ENCODE measurements around the gene DFFB.
A peak's percentile ranks its signal among the peaks of the same experiment; 100 is the strongest.

The DFFB gene

DNA sequence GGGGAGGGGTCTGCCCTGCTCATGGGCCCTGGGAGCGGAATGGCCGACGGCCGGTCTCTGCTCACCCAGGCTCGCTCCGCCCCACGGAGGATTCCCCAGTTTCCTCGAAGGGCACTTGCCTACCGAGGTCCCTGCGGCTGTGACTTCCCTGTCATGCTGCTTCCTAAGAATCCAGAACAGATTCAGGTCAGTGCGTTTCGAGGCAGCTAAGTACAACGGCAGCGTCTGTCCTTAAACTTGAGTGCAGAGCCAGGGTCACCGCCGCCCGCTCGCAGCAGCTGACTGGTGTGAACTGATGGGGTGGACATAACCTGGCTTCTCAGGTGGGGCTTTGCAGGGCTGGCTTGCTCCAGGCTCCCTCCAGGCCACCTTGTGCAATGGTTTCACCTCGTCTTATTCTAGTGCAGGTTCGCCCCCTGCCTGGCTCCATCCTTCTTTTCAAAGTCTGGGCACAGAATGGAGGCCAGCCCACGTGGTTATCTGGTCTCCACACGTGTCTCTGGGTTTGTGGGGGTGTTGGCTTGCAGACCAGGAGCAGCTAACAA, 50.4 kb downstream of the DFFB start:
- Histone ChIP-seq H3K36me3 (no peaks in the 10 kb centered on the region), H3K4me1 (peaks cover 0 to 6% (median 2%) of the 10 kb centered on the region in 4 donors), H3K9me3 (no peaks in the 10 kb centered on the region), H3K27me3 (peaks cover 0 to 42% of the 10 kb centered on the region in 2 donors), H3K27ac (no peak overlapping the region), H3K4me3 (no peak overlapping the region)
- no peak for DNase-seq
- TF ChIP-seq, protein P1, sequence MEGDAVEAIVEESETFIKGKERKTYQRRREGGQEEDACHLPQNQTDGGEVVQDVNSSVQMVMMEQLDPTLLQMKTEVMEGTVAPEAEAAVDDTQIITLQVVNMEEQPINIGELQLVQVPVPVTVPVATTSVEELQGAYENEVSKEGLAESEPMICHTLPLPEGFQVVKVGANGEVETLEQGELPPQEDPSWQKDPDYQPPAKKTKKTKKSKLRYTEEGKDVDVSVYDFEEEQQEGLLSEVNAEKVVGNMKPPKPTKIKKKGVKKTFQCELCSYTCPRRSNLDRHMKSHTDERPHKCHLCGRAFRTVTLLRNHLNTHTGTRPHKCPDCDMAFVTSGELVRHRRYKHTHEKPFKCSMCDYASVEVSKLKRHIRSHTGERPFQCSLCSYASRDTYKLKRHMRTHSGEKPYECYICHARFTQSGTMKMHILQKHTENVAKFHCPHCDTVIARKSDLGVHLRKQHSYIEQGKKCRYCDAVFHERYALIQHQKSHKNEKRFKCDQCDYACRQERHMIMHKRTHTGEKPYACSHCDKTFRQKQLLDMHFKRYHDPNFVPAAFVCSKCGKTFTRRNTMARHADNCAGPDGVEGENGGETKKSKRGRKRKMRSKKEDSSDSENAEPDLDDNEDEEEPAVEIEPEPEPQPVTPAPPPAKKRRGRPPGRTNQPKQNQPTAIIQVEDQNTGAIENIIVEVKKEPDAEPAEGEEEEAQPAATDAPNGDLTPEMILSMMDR (IDR thresholded peaks at IDR 0.05): no peak
- intact Hi-C loops (cut with DNase I; ENCODE audit: low total_unique reads): no loop called here

DNA sequence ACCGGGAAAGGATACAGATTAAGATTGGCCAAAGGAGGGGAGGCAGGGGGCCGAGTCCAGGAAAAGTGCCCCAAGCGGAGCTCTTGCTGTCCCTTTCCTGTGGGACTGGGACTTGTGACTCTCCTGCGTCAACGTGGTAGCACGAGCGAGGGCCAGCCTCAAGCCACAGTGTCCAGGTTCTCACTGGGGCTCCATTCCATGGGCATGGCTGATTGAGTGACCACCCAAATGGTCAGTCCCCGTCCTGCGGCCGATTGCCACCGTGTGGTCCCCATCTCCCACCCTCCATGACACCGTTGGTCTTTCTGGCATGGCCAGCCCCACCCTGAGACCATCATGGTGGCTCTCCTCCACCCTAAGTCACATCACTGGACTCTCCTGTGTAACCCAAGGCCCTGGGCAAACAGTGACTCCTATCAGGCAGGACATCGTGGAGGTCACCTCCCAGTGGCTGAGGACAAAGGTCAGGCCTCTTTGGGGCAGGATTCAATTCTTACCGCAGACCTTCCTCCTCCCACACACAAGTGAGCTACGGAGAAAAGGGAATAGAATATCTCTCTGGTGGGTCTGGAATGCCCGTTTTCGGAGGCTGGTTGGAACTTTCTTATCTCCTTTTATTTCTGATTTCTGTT, 51.7 kb downstream of the DFFB start:
- H3K27me3 ChIP-seq: peaks cover 0 to 47% of the 10 kb centered on the region in 2 donors
- H3K9me3 ChIP-seq: no peaks in the 10 kb centered on the region
- H3K27ac ChIP-seq: no peak overlapping the region
- intact Hi-C loops (cut with DNase I; ENCODE audit: low total_unique reads): no loop called here
- no peak for DNase-seq
- no peak overlapping the region for H3K4me3 ChIP-seq
- TF ChIP-seq, protein P1 (IDR thresholded peaks at IDR 0.05): no peak
- H3K4me1 ChIP-seq: peaks cover 0 to 6% (median 2%) of the 10 kb centered on the region in 4 donors
- H3K36me3 ChIP-seq: no peaks in the 10 kb centered on the region

DNA sequence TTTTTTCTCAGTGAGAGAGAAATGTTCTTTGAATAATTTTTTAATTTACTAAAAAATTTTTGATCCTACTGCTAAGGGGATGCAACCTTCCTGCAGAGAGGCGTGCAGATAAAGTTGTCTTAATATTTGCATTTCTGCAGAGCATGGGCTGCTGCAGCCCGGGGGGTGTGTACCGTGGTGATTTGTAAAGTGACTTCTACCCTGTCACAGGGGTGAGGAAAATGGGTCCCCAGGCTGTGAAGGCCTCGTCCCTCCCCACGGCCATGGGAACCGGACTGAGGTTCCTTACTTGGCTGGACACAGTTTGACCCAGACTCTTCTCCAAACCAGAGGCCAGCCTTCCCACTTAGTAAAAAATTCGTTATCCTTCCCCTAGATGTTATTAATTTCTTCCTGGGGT, 52.3 kb downstream of the DFFB start:
- DNase-seq: peak in 1 of 2 donors; percentile 31
- intact Hi-C loops (cut with DNase I; ENCODE audit: low total_unique reads): no loop called here
- H3K27me3 ChIP-seq: peaks cover 0 to 50% of the 10 kb centered on the region in 2 donors
- H3K27ac ChIP-seq: no peak overlapping the region
- no peaks in the 10 kb centered on the region for H3K9me3 ChIP-seq
- peaks cover 0 to 6% (median 2%) of the 10 kb centered on the region in 4 donors for H3K4me1 ChIP-seq
- H3K36me3 ChIP-seq: no peaks in the 10 kb centered on the region
- H3K4me3 ChIP-seq: no peak overlapping the region
- TF ChIP-seq, protein P1 (IDR thresholded peaks at IDR 0.05): no peak

DNA sequence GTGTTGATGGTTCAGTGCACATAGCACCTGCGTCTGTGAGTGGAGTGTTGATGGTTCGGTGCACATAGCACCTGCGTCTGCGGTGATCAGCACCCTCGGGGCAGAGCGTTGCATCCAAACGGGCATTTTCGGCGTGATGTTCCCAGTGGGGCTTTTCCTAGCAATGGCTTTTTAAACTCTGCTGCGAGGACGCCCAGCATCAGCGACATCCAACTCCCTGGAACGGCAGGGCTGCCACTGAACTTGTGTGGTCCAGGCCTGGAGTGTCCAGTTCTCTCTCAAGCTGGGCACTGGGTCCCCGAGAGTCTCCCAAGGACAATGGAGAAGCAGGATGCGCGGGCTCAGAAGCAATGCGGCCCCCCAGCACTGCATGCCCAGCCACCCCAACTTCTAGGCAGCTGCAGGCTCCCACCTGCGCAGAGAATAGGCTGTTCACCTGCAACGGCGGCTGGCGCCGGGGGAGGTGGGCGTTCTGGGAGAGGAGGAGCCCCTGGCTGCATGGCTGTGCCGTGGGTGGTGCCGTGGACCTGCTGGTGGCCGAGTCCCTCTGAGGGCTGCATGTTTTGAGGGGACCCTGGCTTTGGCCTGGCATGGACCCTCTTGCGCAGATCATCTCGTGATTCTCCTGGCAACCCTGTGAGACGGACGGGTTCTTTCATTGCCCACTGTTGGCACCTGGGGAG, 52.9 kb downstream of the DFFB start:
- Histone ChIP-seq H3K4me3 (no peak overlapping the region), H3K4me1 (peaks cover 0 to 6% (median 2%) of the 10 kb centered on the region in 4 donors), H3K27ac (no peak overlapping the region), H3K9me3 (no peaks in the 10 kb centered on the region), H3K27me3 (peaks cover 0 to 55% of the 10 kb centered on the region in 2 donors), H3K36me3 (no peaks in the 10 kb centered on the region)
- intact Hi-C loops (cut with DNase I; ENCODE audit: low total_unique reads): no loop called here
- peak in 1 of 2 donors; percentile 53 for DNase-seq
- TF ChIP-seq, protein P1 (IDR thresholded peaks at IDR 0.05): no peak

DNA sequence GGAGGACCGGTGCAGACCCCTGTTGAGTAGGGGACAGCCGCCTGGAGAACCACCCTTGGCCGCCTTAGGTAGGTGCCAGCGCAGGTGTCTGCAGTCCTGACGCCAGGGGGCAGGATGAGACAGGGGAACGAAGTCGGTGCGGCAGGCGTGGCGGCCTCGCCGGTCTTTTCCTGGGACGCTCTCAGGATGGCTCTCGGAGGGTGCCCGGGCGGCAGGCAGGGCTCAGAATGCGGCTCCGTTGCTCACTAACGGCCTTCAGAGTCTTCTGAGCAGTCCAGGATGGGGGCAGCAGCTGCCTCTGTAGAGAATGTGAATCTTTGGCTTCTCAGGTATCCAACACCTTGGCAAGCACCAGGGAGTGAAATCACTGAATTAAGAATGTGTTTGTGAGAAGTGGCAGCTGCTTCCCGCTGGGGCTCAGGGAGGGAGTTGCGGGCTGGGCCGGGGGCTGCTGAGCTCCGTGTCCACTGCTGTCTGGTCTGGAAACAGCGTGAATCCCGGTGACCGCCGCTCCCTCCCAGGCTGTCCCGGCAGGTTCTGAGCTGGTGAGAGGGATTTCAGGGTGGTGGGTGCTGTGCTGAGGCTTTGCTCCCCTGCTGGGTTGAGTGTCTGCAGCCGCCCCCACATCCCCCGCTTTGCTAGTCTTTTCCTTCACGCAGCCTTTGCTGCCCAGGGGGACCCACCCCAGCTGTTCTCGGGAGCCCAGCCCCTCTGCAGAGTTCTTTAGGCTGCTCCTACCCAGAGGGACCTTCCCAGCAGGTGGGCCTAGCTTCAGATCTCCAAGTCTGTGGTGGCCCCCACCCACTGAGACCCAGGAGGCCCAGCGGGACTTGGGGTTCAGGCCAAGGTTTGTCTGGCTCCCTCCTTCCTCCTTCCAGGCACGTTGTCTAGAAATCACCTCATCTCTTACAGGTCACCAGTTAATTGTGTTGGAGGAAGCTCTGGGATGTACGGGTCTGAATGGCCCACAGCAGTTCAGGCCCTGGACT, 53.9 kb downstream of the DFFB start:
- Histone ChIP-seq H3K9me3 (no peaks in the 10 kb centered on the region), H3K36me3 (no peaks in the 10 kb centered on the region), H3K4me3 (no peak overlapping the region), H3K4me1 (peaks cover 0 to 6% (median 2%) of the 10 kb centered on the region in 4 donors), H3K27ac (no peak overlapping the region), H3K27me3 (peaks cover 0 to 62% of the 10 kb centered on the region in 2 donors)
- no peak for DNase-seq
- TF ChIP-seq, protein P1 (IDR thresholded peaks at IDR 0.05): peak; percentile 48 to 49
- intact Hi-C loops (cut with DNase I; ENCODE audit: low total_unique reads): no loop called here
